ENCODE data around the gene PELI2.

- TF ChIP-seq ZNF423 (CRISPR knock-in tag; IDR thresholded peaks at IDR 0.05) (no peak), STAT6 (CRISPR knock-in tag; conservative IDR thresholded peaks at IDR 0.05; ENCODE audit: low read depth) (no peak), CTCF (IDR thresholded peaks at IDR 0.05) (no peak), E2F5 (CRISPR knock-in tag; IDR thresholded peaks at IDR 0.05) (no peak), JUN (CRISPR knock-in tag; IDR thresholded peaks at IDR 0.05) (no peak)
These were observed 58.8 kb downstream of the PELI2 start for GRCh38 chr14:56177036-56177435.

Data from WTC11 (cell line).